ENCODE results near the gene PHC3.

DNA sequence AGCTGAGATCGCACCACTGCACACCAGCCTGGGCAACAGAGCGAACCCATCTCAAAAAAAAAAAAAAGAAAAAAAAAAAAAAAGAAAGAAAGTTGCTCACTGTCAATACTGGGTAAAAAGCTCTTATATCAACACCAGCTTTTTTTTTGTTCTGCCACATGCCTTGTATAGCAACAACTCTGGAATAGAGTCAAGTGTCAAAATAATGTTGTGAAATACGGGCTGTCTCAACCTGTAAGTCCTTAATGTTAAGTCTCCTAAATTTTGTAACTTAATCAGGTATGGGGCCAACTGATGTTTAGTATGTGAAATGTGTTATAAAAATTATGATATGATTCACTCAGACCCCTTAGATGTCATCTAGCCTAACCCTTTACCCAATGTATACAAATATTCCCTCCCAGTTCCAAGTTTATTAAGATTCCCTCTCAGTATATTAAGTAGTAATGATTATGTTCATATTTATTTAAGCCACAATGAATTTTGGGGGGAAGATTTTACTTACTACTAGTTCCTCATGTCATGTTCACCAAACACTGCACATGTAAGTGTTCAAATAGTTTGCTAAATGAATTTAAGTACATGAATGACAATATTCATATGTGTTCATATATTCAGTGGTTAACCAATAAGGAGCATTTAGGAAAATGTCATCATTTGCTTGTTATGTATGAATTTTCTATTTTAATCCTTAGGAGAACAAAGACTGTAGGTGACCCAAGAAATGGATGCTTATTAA lies 91.5 kb downstream of the PHC3 start:
- no peak for TF ChIP-seq POLR2A (IDR thresholded peaks at IDR 0.05)
- TF ChIP-seq, protein P1, sequence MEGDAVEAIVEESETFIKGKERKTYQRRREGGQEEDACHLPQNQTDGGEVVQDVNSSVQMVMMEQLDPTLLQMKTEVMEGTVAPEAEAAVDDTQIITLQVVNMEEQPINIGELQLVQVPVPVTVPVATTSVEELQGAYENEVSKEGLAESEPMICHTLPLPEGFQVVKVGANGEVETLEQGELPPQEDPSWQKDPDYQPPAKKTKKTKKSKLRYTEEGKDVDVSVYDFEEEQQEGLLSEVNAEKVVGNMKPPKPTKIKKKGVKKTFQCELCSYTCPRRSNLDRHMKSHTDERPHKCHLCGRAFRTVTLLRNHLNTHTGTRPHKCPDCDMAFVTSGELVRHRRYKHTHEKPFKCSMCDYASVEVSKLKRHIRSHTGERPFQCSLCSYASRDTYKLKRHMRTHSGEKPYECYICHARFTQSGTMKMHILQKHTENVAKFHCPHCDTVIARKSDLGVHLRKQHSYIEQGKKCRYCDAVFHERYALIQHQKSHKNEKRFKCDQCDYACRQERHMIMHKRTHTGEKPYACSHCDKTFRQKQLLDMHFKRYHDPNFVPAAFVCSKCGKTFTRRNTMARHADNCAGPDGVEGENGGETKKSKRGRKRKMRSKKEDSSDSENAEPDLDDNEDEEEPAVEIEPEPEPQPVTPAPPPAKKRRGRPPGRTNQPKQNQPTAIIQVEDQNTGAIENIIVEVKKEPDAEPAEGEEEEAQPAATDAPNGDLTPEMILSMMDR (IDR thresholded peaks at IDR 0.05), result no peak
